Vagina (tissue), 2 donors: ENCODE measurements around the gene MED12L.

ENCODE experiments used
- CTCF ChIP-seq, 3 experiments: fragments of 450-650 bp in 2 of 3; fragments of 200-600 bp in 1 of 3; sonication (generic) in 1 of 3; IDR thresholded peaks; one replicate each; pipeline ENCODE4 v1.5.1; 2017 to 2019; ENCODE audit warnings: antibody characterized with exemption in 3 of 3, mild to moderate bottlenecking in 2 of 3, moderate library complexity in 2 of 3
- POLR2A ChIP-seq, 2 donors: fragments of 450-650 bp; IDR thresholded peaks; one replicate each; pipeline ENCODE4 v1.6.1; 2017; ENCODE audit warnings: antibody characterized with exemption in 2 of 2, mild to moderate bottlenecking in 2 of 2, moderate library complexity in 2 of 2
- POLR2AphosphoS5 ChIP-seq, 2 donors: sonication (generic); formaldehyde crosslinking; IDR thresholded peaks; one replicate each; pipeline ENCODE4 v1.9.0; 2017; ENCODE audit warnings: antibody characterized with exemption in 2 of 2, mild to moderate bottlenecking in 2 of 2, low read depth in 1 of 2; ENCODE audit not compliant: insufficient read depth in 1 of 2

- no peak for TF ChIP-seq POLR2A (IDR thresholded peaks at IDR 0.05)
- no peak for TF ChIP-seq CTCF (IDR thresholded peaks at IDR 0.05)
- TF ChIP-seq POLR2AphosphoS5 (IDR thresholded peaks at IDR 0.05; ENCODE audit: insufficient read depth in 1 of 2, low read depth in 1 of 2), result no peak
These were observed 88.9 kb downstream of the MED12L start for GRCh38 chr3:151174351-151174750.
